ENCODE measurements around the gene YARS1. TPM values are rescaled to one million over a fixed set of nuclear protein-coding genes. Genes with fewer than 3 reads are reported as not detected.
A peak's percentile ranks its signal among the peaks of the same experiment; 100 is the strongest.

Gene YARS1
- total RNA-seq, 1 experiment from 2014 or later = 244 TPM

DNA sequence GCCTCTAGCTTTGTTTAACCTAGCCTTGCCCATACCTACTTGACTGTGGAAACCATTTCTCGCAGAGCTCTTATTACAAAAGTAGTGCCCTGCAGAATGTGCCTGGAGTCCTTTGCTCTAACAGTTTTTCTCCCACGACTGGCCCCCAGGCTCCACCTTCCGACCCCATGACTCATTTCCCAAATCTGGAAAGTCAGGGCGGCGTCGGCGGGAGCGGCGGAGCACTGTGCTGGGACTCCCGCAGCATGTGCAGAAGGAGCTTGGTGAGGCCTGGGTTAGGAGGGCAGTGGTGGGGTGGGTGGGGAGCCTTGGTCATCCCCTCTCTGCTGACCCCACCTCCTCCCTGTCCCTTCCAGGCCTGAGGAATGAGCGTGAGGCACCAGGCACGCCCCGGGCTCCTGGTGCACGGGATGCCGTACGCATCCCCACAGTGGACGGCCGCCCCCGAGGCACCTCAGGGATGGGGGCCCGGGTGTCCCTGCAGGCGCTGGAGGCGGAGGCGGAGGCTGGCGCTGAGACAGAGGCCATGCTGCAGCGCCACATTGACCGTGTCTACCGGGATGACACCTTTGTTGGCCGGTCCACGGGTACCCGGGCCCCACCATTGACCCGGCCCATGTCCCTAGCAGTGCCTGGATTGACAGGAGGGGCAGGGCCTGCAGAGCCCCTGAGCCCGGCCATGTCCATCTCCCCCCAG is 47.5 kb downstream of the YARS1 start (continued):
- TF ChIP-seq SIN3A (IDR thresholded peaks at IDR 0.05; ENCODE audit: low read depth) = no peak
- no peak for TF ChIP-seq EZH2 (IDR thresholded peaks at IDR 0.05)
- TF ChIP-seq, protein P1, sequence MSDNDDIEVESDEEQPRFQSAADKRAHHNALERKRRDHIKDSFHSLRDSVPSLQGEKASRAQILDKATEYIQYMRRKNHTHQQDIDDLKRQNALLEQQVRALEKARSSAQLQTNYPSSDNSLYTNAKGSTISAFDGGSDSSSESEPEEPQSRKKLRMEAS (IDR thresholded peaks at IDR 0.05) = no peak
- TF ChIP-seq SRF (IDR thresholded peaks at IDR 0.05; ENCODE audit: low read depth) = no peak

DNA sequence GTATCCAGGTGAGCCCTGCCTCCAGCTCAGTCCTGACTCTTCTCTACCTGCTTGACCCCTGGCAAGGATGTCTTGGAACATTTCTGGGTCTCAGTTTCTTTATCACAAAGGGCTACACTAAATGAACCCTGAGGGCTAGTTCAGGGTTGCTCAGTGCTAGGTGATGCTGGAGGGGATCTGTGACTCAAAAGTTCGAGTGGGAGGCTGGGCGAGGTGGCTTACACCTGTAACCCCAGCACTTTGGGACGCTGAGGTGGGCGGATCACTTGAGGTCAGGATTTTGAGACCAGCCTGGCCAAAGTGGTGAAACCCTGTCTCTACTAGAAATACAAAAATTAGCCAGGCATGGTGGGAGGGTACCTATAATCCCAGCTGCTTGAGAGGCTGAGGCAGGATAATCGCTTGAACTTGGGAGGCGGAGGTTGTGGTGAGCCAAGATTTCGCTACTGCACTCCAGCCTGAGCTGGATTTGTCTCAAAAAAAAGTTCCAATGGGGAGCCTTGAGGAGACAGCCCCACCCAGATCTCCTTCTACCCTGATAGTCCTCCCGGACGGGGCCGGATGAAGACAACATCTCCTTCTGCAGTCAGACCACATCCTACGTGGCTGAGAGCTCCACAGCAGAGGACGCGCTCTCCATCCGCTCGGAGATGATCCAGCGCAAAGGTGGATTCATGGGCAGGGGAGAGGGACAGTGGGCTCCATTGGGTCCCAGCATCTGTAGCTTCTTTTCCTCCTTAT is 48.9 kb downstream of the YARS1 start:
- Histone ChIP-seq H3K27ac (ENCODE audit: low read depth, low read length) (peak overlapping the region; percentile 61; the same call in 1 of the 2 replicates), H3K4me3 (replicated peaks in 1 of 2; ENCODE audit: low read depth in 1 of 2, low read length in 2 of 2) (no peak overlapping the region), H4K20me1 (ENCODE audit: insufficient read depth) (no peaks in the 10 kb centered on the region), H3K36me3 (ENCODE audit: control insufficient read depth in 1 of 2, insufficient read depth in 2 of 2, low read length in 2 of 2) (peaks cover 2 to 10% of the 10 kb centered on the region in 2 experiments; a peak in 3 of 4 replicates), H2AFZ (ENCODE audit: low read depth, low read length, poor library complexity, severe bottlenecking) (no peak overlapping the region), H3K79me2 (ENCODE audit: insufficient read depth, low read length) (peaks cover 30% of the 10 kb centered on the region), H3K4me1 (ENCODE audit: control insufficient read depth in 1 of 2, insufficient read depth in 2 of 2, low read length in 2 of 2) (peaks cover 66 to 83% of the 10 kb centered on the region in 2 experiments), H3K27me3 (ENCODE audit: insufficient read depth, low read length) (no peaks in the 10 kb centered on the region), H3K9me3 (ENCODE audit: control insufficient read depth in 1 of 2, insufficient read depth in 1 of 2, low read depth in 1 of 2, low read length in 2 of 2) (no peaks in the 10 kb centered on the region), H3K9ac (ENCODE audit: low read length) (no peak overlapping the region), H3K9me2 (ENCODE audit: insufficient read depth) (no peaks in the 10 kb centered on the region), H3K4me2 (ENCODE audit: low read length) (peak overlapping the region; percentile 72; the same call in 1 of the 2 replicates)
- TF ChIP-seq, protein P2, sequence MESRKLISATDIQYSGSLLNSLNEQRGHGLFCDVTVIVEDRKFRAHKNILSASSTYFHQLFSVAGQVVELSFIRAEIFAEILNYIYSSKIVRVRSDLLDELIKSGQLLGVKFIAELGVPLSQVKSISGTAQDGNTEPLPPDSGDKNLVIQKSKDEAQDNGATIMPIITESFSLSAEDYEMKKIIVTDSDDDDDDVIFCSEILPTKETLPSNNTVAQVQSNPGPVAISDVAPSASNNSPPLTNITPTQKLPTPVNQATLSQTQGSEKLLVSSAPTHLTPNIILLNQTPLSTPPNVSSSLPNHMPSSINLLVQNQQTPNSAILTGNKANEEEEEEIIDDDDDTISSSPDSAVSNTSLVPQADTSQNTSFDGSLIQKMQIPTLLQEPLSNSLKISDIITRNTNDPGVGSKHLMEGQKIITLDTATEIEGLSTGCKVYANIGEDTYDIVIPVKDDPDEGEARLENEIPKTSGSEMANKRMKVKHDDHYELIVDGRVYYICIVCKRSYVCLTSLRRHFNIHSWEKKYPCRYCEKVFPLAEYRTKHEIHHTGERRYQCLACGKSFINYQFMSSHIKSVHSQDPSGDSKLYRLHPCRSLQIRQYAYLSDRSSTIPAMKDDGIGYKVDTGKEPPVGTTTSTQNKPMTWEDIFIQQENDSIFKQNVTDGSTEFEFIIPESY (IDR thresholded peaks at IDR 0.05; ENCODE audit: extremely low read depth, insufficient replicate concordance, low read length) = no peak
- BruUV-seq (replicated peaks) = no TSS peak
- DNase-seq (ENCODE audit: low read depth, low spot score) = no peak
- CTCF ChIA-PET = interaction anchor here (1.4 to 2.6 kb wide), 2 partner anchors 56 to 248 kb away, joined by 3 to 19 read pairs; no protein-coding TSS in a partner anchor
- intact Hi-C loops (cut with micrococcal nuclease) = no loop called here
- POLR2A ChIA-PET = interaction anchor here (0.5 kb wide), 1 partner anchor 12 kb away, joined by 3 read pairs; no protein-coding TSS in a partner anchor
- RAD21 ChIA-PET (ENCODE audit: low non-redundant PET in 1 of 2, low total read pairs in 2 of 2, uncharacterized antibody in 2 of 2, unreplicated experiment in 2 of 2) = interaction anchor here in 1 of 2 experiments (0.6 to 8.0 kb wide), 2 partner anchors 56 to 248 kb away, joined by 4 to 41 read pairs; no protein-coding TSS in a partner anchor
- ATAC-seq = no peak
